SU-DHL-6 (cell line): ENCODE measurements around the gene SLC6A13.

Source experiments
- H2AFZ ChIP-seq: fragments of 200-600 bp; sonication (generic); 2 replicates; pipeline ENCODE4 v1.6.1; 2014; ENCODE audit warnings: low read depth, mild to moderate bottlenecking, moderate library complexity, mixed read lengths, antibody characterized with exemption, low read length; ENCODE audit not compliant: severe bottlenecking
- H3F3A ChIP-seq: fragments of 200-600 bp; shearing (Covaris generic); 2 replicates; pipeline ENCODE4 v1.6.0; 2016; ENCODE audit warnings: antibody characterized with exemption, mild to moderate bottlenecking; ENCODE audit not compliant: insufficient read depth
- H3K27ac ChIP-seq: fragments of 200-600 bp; sonication (generic); 2 replicates; pipeline ENCODE4 v1.5.1; 2016; ENCODE audit warnings: low read depth, mild to moderate bottlenecking, low read length, moderate library complexity, mixed read lengths
- H3K27me3 ChIP-seq: fragments of 200-600 bp; sonication (generic), shearing (Covaris generic); 2 replicates; pipeline ENCODE4 v1.6.0; 2014; ENCODE audit warnings: mild to moderate bottlenecking, low read length
- H3K36me3 ChIP-seq: fragments of 200-600 bp; sonication (generic); 2 replicates; pipeline ENCODE4 v1.6.1; 2014; ENCODE audit warnings: mild to moderate bottlenecking, low read length, mixed read lengths
- H3K4me2 ChIP-seq: fragments of 300-600, 200-600 bp; shearing (Covaris generic), sonication (generic); 2 replicates; pipeline ENCODE4 v1.6.0; 2014; ENCODE audit warnings: low read length, low read depth, mild to moderate bottlenecking; ENCODE audit not compliant: poor library complexity, severe bottlenecking
- H3K4me3 ChIP-seq: fragments of 200-600 bp; sonication (generic); 2 replicates; pipeline ENCODE4 v1.5.1; 2014; ENCODE audit warnings: antibody characterized with exemption, low read length, mild to moderate bottlenecking, mixed read lengths; ENCODE audit not compliant: insufficient read depth, poor library complexity, severe bottlenecking
- H3K79me2 ChIP-seq: fragments of 200-600 bp; sonication (generic); 2 replicates; pipeline ENCODE4 v1.6.1; 2014; ENCODE audit warnings: mild to moderate bottlenecking, low read length, moderate library complexity; ENCODE audit not compliant: insufficient read depth
- H3K9ac ChIP-seq: fragments of 200-600 bp; sonication (generic); 2 replicates; pipeline ENCODE4 v1.7.0; 2014; ENCODE audit warnings: mild to moderate bottlenecking, low read length
- H3K9me2 ChIP-seq: fragments of 200-600 bp; sonication (generic); replicated peaks from 2 replicates; pipeline ENCODE4 v1.6.1; 2014; ENCODE audit warnings: low read length; ENCODE audit not compliant: insufficient read depth
- H3K9me3 ChIP-seq: fragments of 200-600 bp; sonication (generic); 2 replicates; pipeline ENCODE4 v1.6.1; 2014; ENCODE audit warnings: low read length, mixed read lengths; ENCODE audit not compliant: insufficient read depth
- H4K20me1 ChIP-seq: fragments of 200-600 bp; sonication (generic); 2 replicates; pipeline ENCODE4 v1.6.1; 2014; ENCODE audit warnings: low read depth, mild to moderate bottlenecking, antibody characterized with exemption, low read length, moderate library complexity, mixed read lengths
- CTCF ChIP-seq: fragments of 200-600 bp; sonication (generic); IDR thresholded peaks from one replicate; pipeline ENCODE4 v1.5.1; 2017; ENCODE audit warnings: antibody characterized with exemption, mild to moderate bottlenecking, low read length, moderate library complexity; ENCODE audit not compliant: insufficient read depth, poor library complexity, severe bottlenecking
- EZH2phosphoT487 ChIP-seq: fragments of 200-600 bp; sonication (generic), shearing (Covaris generic); conservative IDR thresholded peaks from 2 replicates; pipeline ENCODE4 v1.6.1; 2018; ENCODE audit warnings: mild to moderate bottlenecking, antibody characterized with exemption, low read length, moderate library complexity, mixed read lengths

Gene SLC6A13

GRCh38 chr12:197347-197746 is 65.3 kb downstream of the SLC6A13 start:
- Histone ChIP-seq H3F3A (no peaks in the 10 kb centered on the region), H3K79me2 (no peaks in the 10 kb centered on the region), H3K9me2 (no peaks in the 10 kb centered on the region), H2AFZ (no peak overlapping the region), H3K4me2 (no peak overlapping the region), H3K4me3 (no peak overlapping the region), H3K27me3 (no peaks in the 10 kb centered on the region), H3K9me3 (no peaks in the 10 kb centered on the region), H4K20me1 (no peaks in the 10 kb centered on the region), H3K27ac (no peak overlapping the region), H3K36me3 (no peaks in the 10 kb centered on the region), H3K9ac (no peak overlapping the region)
- TF ChIP-seq EZH2phosphoT487 (no peak), CTCF (no peak)

- no peaks in the 10 kb centered on the region for H3K36me3 ChIP-seq
- no peaks in the 10 kb centered on the region for H3K9me3 ChIP-seq
- no peak overlapping the region for H3K4me3 ChIP-seq
- no peaks in the 10 kb centered on the region for H3K9me2 ChIP-seq
- H2AFZ ChIP-seq, result no peak overlapping the region
- H3F3A ChIP-seq, result no peaks in the 10 kb centered on the region
- H3K27me3 ChIP-seq, result no peaks in the 10 kb centered on the region
- TF ChIP-seq EZH2phosphoT487 (no peak), CTCF (no peak)
- H3K79me2 ChIP-seq, result no peaks in the 10 kb centered on the region
- no peak overlapping the region for H3K27ac ChIP-seq
- no peak overlapping the region for H3K9ac ChIP-seq
- no peaks in the 10 kb centered on the region for H4K20me1 ChIP-seq
- H3K4me2 ChIP-seq, result no peak overlapping the region
These were observed 66.2 kb downstream of the SLC6A13 start for GRCh38 chr12:196436-196835.

- Histone ChIP-seq H3K9ac (no peak overlapping the region), H3K27ac (no peak overlapping the region), H3K4me3 (no peak overlapping the region), H3K27me3 (no peaks in the 10 kb centered on the region), H4K20me1 (no peaks in the 10 kb centered on the region), H3K79me2 (no peaks in the 10 kb centered on the region), H2AFZ (no peak overlapping the region), H3F3A (no peaks in the 10 kb centered on the region), H3K9me2 (no peaks in the 10 kb centered on the region), H3K36me3 (no peaks in the 10 kb centered on the region), H3K4me2 (no peak overlapping the region), H3K9me3 (no peaks in the 10 kb centered on the region)
- TF ChIP-seq EZH2phosphoT487, result no peak
- no peak for TF ChIP-seq CTCF
These were observed 66.7 kb downstream of the SLC6A13 start for GRCh38 chr12:195951-196350.
